B cell (primary cell): ENCODE results near the gene CTNNA2. TPM values are rescaled to one million over a fixed set of nuclear protein-coding genes. Genes with fewer than 3 reads are reported as not detected.

Source experiments
- ATAC-seq: fragments of 200-7000 bp; cut with Tn5 transposase; one replicate; pipeline ENCODE4 v1.10.0; 2021; ENCODE audit warnings: low read depth, mild to moderate bottlenecking, moderate number of reproducible peaks, moderate library complexity
- CTCF ChIA-PET: fragments of 350-600 bp; sonication (Branson Sonifier 250); formaldehyde crosslinking; loops from one replicate; lab custom pipeline; 2021; ENCODE audit warnings: antibody characterized with exemption, inconsistent platforms; lab: Charles Lee
- POLR2A ChIA-PET: fragments of 350-600 bp; sonication (Branson Sonifier 250); formaldehyde crosslinking; loops from one replicate; lab custom pipeline; 2021; ENCODE audit warnings: antibody characterized with exemption; lab: Charles Lee
- DNase-seq: peaks from one replicate; pipeline ENCODE4 v3.0.0; 2013
- H2AFZ ChIP-seq: 2 replicates; pipeline ENCODE4 v1.6.1; 2012; ENCODE audit warnings: mild to moderate bottlenecking, low read depth, low read length; ENCODE audit not compliant: insufficient read depth, poor library complexity, severe bottlenecking
- H3K27ac ChIP-seq, 2 donors: 1 replicate in 1 of 2; 2 replicates in 1 of 2; pipeline ENCODE4 v1.5.1; 2012 to 2013; ENCODE audit warnings: low read length in 2 of 2, mild to moderate bottlenecking in 2 of 2, moderate library complexity in 1 of 2
- H3K27me3 ChIP-seq, 4 experiments: fragments of 200-600 bp in 1 of 4; sonication (generic) in 1 of 4; replicated peaks in 1 of 4; 1 replicate in 2 of 4; 2 replicates in 2 of 4; pipeline versions ENCODE4 v1.6.1 to v1.7.0; 2013 to 2016; ENCODE audit warnings: low read length in 3 of 4, mild to moderate bottlenecking in 2 of 4, mixed read lengths in 1 of 4, moderate library complexity in 1 of 4; ENCODE audit not compliant: insufficient read depth in 4 of 4, control insufficient read depth in 3 of 4; ENCODE audit errors: control extremely low read depth in 1 of 4
- H3K36me3 ChIP-seq, 2 experiments: replicated peaks in 1 of 2; 1 replicate in 1 of 2; 2 replicates in 1 of 2; pipeline versions ENCODE4 v1.6.1 to v1.7.1; 2013; ENCODE audit warnings: low read length in 1 of 2; ENCODE audit not compliant: insufficient read depth in 2 of 2, control insufficient read depth in 1 of 2; ENCODE audit errors: control extremely low read depth in 1 of 2, extremely low read depth in 1 of 2
- H3K4me1 ChIP-seq, 2 donors: fragments of 200-600 bp in 1 of 2; sonication (generic) in 1 of 2; 1 replicate in 1 of 2; 2 replicates in 1 of 2; pipeline versions ENCODE4 v1.5.1 to v1.6.1; 2013 to 2017; ENCODE audit warnings: low read length in 2 of 2; ENCODE audit not compliant: control insufficient read depth in 2 of 2, insufficient read depth in 2 of 2
- H3K4me2 ChIP-seq: replicated peaks from 2 replicates; pipeline ENCODE3; 2012; ENCODE audit warnings: mild to moderate bottlenecking, low read depth, low read length; ENCODE audit not compliant: poor library complexity, severe bottlenecking
- H3K4me3 ChIP-seq, 5 experiments: fragments of 200-600 bp in 1 of 5; sonication (generic) in 1 of 5; 1 replicate in 3 of 5; 2 replicates in 2 of 5; pipeline versions ENCODE4 v1.5.1 to v1.7.0; 2011 to 2016; ENCODE audit warnings: low read length in 4 of 5, mild to moderate bottlenecking in 4 of 5, low read depth in 2 of 5, control low read depth in 1 of 5, moderate library complexity in 1 of 5; ENCODE audit not compliant: insufficient read depth in 1 of 5; ENCODE audit errors: control extremely low read depth in 1 of 5, extremely low read depth in 1 of 5
- H3K79me2 ChIP-seq: fragments of 200-600 bp; sonication (generic); one replicate; pipeline ENCODE4 v1.6.0; 2016; ENCODE audit warnings: low read length; ENCODE audit not compliant: control insufficient read depth, insufficient read depth
- H3K9ac ChIP-seq: fragments of 200-600 bp; sonication (generic); 2 replicates; pipeline ENCODE4 v1.6.1; 2017; ENCODE audit warnings: mild to moderate bottlenecking, low read length, moderate library complexity
- H3K9me3 ChIP-seq, 3 donors: one replicate each; pipeline versions ENCODE4 v1.6.1 to v1.7.1; 2013; ENCODE audit warnings: low read length in 2 of 3; ENCODE audit not compliant: control insufficient read depth in 2 of 3, insufficient read depth in 1 of 3; ENCODE audit errors: control extremely low read depth in 1 of 3
- H4K20me1 ChIP-seq: 2 replicates; pipeline ENCODE4 v1.6.0; 2012; ENCODE audit warnings: mild to moderate bottlenecking, low read length; ENCODE audit not compliant: insufficient read depth, control insufficient read depth, poor library complexity, severe bottlenecking
- H3K27ac Mint-ChIP-seq: one replicate; pipeline ENCODE4 v1.8.0; 2021; ENCODE audit warnings: mixed read lengths
- H3K27me3 Mint-ChIP-seq: one replicate; pipeline ENCODE4 v1.8.0; 2021; ENCODE audit warnings: mixed read lengths
- H3K4me1 Mint-ChIP-seq: one replicate; pipeline ENCODE4 v1.8.0; 2021; ENCODE audit warnings: mixed read lengths
- H3K4me3 Mint-ChIP-seq: one replicate; pipeline ENCODE4 v1.8.0; 2021; ENCODE audit warnings: mixed read lengths
- H3K9me3 Mint-ChIP-seq: one replicate; pipeline ENCODE4 v1.8.0; 2022; ENCODE audit warnings: mixed read lengths; ENCODE audit not compliant: insufficient read depth
- EZH2 ChIP-seq: IDR thresholded peaks from 2 replicates; pipeline ENCODE4 v1.6.1; 2012; ENCODE audit warnings: borderline replicate concordance, low read depth, mild to moderate bottlenecking, moderate library complexity, low read length; ENCODE audit not compliant: insufficient read depth, poor library complexity, severe bottlenecking
- whole genome bisulfite sequencing: methylation state at CpG from one replicate; pipeline ENCODE4 v1.1.5; 2013; ENCODE audit warnings: missing lambda C conversion rate; ENCODE audit not compliant: insufficient coverage; 5-methylcytosine and 5-hydroxymethylcytosine counted together
- intact Hi-C: fragments of 100-400 bp; cut with micrococcal nuclease; formaldehyde crosslinking; loops from one replicate; pipeline ENCODE4 v1.10.0; 2022
- polyA plus RNA-seq: library from polyadenylated mRNA; depleted of rRNA; stranded (reverse); fragments of >200 nt; gene quantifications from 2 replicates; pipeline ENCODE4 v1.2.3, GENCODE V29; 2012
- total RNA-seq, 2 donors: library from RNA; stranded (reverse); fragments of 120-200 nt in 1 of 2; gene quantifications; 1 replicate in 1 of 2; 2 replicates in 1 of 2; pipeline versions ENCODE4 v1.2.3 to v1.2.4, GENCODE V29; 2013 to 2022
- TF ChIP-seq, protein P1 (sequence below): fragments of 200-600 bp; IDR thresholded peaks from one replicate; pipeline ENCODE4 v1.8.0; 2022; ENCODE audit warnings: antibody characterized with exemption, mild to moderate bottlenecking

CTNNA2 gene
- total and polyA plus RNA-seq, 2 donors (not counting 1 experiment from before 2014, with no cell fraction given): not detected

DNA sequence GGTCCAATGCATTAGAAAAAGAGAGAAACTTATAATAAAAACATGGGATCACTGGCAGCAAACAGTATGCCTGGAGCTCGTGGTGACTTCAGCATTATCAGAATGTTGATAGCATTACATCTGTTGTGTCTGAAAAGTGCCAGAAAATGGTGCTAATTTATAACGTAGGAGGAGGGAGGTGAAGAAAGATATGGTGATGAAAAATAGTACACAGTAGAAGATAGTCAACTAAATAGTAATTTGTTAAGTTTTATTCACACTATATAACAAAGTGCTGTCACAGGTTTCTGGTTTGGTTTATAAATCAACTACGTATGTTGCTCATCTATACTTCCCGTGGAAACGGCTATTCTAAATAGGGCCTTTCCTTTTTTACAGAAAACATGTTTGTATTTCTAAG lies 674.3 kb downstream of the CTNNA2 start:
- ATAC-seq (no peak), DNase-seq (no peak)
- Histone ChIP-seq H3K4me2 (no peak overlapping the region), H3K4me3 (no peak overlapping the region), H3K9me3 (no peaks in the 10 kb centered on the region), H4K20me1 (no peaks in the 10 kb centered on the region), H2AFZ (no peak overlapping the region), H3K9ac (no peak overlapping the region), H3K27ac (no peak overlapping the region), H3K36me3 (no peaks in the 10 kb centered on the region), H3K79me2 (no peaks in the 10 kb centered on the region), H3K4me1 (no peaks in the 10 kb centered on the region), H3K27me3 (no peaks in the 10 kb centered on the region)
- Mint-ChIP-seq H3K9me3 (peaks cover 3% of the 10 kb centered on the region), H3K27ac (no peak overlapping the region), H3K4me1 (no peaks in the 10 kb centered on the region), H3K4me3 (no peak overlapping the region), H3K27me3 (no peaks in the 10 kb centered on the region)
- WGBS: no CpG with 5 or more reads among the region's 5 CpGs
- no peak for TF ChIP-seq EZH2
- TF ChIP-seq, protein P1, sequence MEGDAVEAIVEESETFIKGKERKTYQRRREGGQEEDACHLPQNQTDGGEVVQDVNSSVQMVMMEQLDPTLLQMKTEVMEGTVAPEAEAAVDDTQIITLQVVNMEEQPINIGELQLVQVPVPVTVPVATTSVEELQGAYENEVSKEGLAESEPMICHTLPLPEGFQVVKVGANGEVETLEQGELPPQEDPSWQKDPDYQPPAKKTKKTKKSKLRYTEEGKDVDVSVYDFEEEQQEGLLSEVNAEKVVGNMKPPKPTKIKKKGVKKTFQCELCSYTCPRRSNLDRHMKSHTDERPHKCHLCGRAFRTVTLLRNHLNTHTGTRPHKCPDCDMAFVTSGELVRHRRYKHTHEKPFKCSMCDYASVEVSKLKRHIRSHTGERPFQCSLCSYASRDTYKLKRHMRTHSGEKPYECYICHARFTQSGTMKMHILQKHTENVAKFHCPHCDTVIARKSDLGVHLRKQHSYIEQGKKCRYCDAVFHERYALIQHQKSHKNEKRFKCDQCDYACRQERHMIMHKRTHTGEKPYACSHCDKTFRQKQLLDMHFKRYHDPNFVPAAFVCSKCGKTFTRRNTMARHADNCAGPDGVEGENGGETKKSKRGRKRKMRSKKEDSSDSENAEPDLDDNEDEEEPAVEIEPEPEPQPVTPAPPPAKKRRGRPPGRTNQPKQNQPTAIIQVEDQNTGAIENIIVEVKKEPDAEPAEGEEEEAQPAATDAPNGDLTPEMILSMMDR: no peak
- CTCF ChIA-PET: no interaction called here
- POLR2A ChIA-PET: no interaction called here
- intact Hi-C loops: no loop called here

DNA sequence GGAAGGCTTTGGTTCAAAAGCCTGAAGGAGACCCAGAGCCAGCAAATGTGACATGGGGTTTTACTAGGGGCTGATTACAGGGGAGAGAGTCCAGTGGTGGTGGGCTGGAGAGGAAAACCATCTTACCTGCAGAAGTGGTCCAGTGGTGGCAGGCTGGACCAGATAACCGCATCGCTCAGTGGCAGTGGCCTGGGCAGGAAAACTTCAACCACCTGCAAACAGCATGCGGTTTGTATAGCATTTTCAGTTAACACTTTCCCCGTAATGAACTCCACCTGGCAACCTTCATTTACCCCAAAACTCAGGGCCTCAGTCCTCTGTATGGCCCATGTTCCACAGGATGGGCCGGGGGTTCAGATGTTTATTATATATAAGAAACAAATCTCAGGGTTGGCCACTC lies 677.3 kb downstream of the CTNNA2 start:
- no peak for TF ChIP-seq EZH2
- TF ChIP-seq, protein P1: no peak
- Histone ChIP-seq H3K9me3 (peaks cover 0 to 2% (median 0%) of the 10 kb centered on the region in 3 donors), H3K9ac (no peak overlapping the region), H3K36me3 (no peaks in the 10 kb centered on the region), H4K20me1 (no peaks in the 10 kb centered on the region), H3K4me1 (no peaks in the 10 kb centered on the region), H3K4me2 (no peak overlapping the region), H3K4me3 (no peak overlapping the region), H3K27me3 (no peaks in the 10 kb centered on the region), H3K79me2 (no peaks in the 10 kb centered on the region), H2AFZ (no peak overlapping the region), H3K27ac (no peak overlapping the region)
- intact Hi-C loops: no loop called here
- WGBS: 100% methylated on average over 2 of the region's 5 CpGs
- Mint-ChIP-seq H3K4me3 (no peak overlapping the region), H3K27me3 (no peaks in the 10 kb centered on the region), H3K4me1 (no peaks in the 10 kb centered on the region), H3K9me3 (no peaks in the 10 kb centered on the region), H3K27ac (no peak overlapping the region)
- no peak for DNase-seq
- CTCF ChIA-PET: no interaction called here
- POLR2A ChIA-PET: no interaction called here
- ATAC-seq: no peak
